22Rv1 (cell line): Measurements from ENCODE around the gene RNU7-1.

Experiments
- CTCF ChIP-seq: fragments of 450-650 bp; IDR thresholded peaks from 2 replicates; pipeline ENCODE4 v1.5.1; 2017; ENCODE audit warnings: mild to moderate bottlenecking
- ZFX ChIP-seq: fragments of 450-650 bp; IDR thresholded peaks from 2 replicates; pipeline ENCODE4 v1.6.1; 2017; ENCODE audit warnings: antibody characterized with exemption, borderline replicate concordance

GRCh38 chr12:6979453-6979852 is 35.8 kb downstream of the RNU7-1 start:
- TF ChIP-seq CTCF = no peak
- no peak for TF ChIP-seq ZFX
